Activated CD8-positive, alpha-beta memory T cell treated with anti-CD3 and anti-CD28 coated beads, Interleukin-2, amount 50 U/mL, for 24 hours (primary cell): ENCODE data around the gene CHRNA3.
A peak's percentile ranks its signal among the peaks of the same experiment; 100 is the strongest.

ENCODE experiments used
- DNase-seq: peaks from one replicate; pipeline ENCODE4 v3.0.0-alpha.2; 2020; ENCODE audit errors: extremely low read depth

Gene CHRNA3

DNA sequence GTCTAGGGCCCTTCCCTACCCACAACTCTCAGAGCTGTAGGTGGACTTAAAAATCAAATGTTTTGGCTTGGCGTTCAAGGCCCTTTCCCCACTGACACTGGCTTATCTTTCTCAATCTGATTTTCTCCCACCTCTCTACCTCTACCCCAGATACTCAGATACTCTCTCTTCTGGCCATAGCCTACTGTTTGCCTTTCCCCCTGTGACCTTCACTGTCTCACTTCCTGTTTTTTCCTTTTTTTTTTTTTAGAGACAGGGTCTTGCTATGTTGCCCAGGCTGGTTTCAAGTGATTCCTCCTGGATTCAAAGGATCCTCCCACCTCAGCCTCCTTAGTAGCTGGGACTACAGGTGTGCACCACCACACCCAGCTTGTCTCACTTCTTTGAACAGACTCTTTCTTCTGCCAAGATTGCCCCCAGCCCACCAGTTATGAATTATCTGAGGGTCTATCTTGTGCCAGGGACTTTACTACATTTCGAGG, 15.6 kb upstream of the CHRNA3 start:
- no peak for DNase-seq

DNA sequence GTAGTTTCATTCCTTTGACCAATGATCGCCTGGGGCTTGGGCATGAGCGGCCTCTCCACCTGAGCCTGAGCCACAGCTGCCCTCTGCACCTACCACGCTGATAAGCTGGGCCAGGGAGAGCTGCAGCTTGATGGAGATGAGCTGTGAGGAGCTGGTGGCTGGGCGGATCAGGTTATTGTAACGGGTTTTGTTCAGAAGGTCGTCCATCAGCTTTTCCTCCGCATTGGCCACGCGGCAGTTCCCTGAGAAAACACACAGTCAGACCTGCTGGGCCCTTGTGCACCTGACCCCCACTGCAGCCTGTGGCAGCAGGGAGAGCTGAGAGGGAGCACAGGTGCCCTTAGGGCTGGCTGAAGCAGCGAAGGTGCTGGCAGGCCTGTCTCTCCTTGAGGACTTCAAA, 14.6 kb upstream of the CHRNA3 start:
- DNase-seq: no peak

DNA sequence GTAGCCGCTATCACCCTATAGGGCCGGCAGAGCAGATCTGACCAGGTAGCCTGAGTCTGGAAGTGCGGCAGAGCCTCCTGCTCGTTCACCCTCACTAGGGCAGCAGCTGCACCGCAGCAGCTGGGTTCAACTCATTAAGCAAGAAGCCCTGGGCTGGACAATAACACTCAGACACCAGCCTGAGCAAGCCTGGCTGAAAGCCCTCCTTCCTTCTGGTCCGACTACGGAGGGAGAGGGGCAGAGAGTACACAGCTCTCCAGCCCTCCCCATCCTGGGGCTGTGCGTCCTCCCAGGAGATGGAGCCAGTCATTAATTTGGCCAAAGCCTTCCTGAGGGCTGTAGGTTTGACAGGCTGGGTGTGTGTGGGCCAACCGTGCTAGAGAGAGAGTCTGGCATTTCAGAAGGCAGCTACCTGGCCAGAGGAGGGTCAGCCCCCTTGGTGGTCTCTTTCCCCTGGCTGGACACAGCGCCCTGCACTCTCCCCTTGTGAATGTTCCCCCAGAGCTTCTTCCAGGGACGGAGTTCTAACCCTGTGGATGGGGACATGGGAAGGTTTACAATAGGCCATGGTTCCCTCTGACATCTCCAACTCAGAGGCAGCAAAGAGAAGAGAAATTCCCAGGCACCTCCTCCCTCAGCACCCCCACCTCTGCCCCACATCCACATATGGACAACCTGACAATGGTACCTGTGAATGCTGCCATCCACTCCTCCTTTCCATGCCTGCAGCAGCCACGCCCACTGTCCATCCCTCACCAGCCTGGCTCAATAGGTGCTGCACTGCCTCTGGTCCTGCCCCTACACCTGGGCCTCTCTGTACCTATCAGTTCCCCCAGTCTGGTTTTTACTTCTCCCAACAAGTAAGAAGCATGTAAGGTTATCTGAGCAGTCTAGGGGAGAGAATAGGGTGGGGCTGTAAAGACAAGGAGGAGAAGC, 13.7 kb upstream of the CHRNA3 start:
- no peak for DNase-seq

DNA sequence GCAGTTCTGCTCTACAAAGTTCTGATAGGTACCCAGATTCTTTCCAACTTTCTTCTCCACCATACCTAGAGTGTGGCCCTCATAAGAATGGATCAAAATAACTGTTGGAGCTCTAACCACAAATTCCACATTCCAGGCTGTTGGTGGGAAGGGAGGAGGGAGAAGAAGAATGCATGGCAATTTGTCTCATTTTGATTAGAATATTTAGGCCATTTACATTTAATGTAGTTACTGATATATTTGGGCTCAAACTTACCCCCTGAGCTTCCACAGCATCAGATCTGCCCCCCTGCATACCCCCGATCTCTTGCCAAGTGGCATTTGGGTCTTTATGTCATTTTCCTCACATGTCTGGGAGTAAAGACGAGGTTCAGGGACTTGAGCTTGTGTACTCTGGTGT, 12.6 kb upstream of the CHRNA3 start:
- DNase-seq: no peak

DNA sequence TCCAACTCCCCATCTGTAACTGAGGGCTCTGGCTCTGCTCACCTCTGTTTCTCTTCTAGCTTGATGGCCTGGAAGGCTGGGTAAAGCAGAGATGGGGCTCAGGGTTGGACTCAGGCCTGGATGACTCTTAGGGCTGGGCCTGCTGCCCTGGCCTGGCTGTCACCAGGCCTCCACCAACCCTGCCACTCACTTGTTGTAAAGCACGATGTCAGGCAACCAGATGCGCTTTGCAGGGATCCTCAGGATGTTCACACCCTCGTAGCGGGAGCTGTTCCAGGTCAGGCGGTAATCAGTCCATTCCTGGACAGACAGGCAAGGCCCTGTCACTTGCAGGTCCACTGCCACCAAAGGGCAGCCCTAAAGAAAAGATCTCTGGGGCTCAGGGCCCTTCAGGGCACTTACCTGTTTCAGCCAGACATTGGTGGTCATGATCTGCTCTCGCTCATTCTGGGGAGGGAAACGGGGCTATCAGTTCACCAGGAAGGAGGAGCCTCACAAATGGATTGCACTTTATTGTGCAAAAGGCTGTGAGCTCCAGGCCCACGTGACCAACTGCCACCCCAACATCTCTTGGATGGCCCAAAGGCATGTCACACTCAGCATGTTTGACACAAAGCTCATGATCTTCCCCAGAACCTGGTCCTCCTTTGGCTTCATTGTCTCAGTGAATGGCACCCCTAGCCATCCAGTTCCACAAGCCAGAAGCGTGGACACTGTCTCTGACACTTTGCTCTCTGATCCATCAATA, 10.3 kb upstream of the CHRNA3 start:
- no peak for DNase-seq

DNA sequence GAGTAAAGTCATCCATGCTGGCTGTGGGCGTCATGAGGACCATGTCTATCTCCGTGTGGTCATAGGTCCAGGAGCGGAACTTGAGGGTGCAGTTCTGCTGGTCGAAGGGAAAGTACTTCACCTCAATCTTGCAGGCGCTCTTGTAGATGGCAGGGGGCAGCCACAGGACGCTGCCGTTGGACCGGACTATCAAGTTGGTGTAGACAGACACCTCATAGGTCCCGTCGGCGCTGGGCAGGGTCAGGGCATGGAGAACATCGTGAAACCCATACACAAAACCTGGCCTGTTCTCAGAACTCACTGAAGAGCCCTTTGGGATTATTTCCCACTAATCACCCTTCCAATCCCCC, 8.9 kb upstream of the CHRNA3 start:
- DNase-seq: no peak

DNA sequence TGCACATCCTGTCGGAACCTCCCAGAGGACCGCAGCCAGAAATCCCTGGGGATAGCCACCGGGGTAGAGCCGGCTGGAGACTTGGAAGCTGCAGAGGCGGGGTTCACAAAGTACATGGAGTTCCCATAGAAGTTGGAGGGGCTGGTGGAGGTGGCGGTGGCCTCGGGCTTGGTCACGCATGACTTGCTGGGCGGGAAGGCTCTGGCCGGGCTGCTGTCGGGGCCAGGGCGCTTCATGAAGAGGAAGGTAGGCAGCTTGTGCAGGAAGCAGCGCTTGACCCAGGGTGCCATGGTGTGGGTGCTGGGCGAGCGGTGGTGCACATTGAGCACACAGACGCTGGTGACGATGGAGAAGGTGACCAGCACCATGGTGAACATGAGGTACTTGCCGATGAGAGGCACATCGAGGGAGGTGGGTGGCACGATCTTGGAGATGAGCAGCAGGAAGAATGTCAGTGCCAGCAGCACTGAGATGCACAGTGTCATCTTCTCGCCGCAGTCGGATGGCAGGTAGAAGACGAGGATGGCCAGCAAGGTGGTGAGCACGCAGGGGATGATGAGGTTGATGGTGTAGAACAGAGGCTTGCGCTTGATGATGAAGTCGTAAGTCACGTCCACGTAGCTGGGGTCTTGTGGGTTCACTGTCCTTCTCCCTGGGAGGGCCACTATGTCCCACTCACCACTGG, 8.4 kb upstream of the CHRNA3 start:
- no peak for DNase-seq

DNA sequence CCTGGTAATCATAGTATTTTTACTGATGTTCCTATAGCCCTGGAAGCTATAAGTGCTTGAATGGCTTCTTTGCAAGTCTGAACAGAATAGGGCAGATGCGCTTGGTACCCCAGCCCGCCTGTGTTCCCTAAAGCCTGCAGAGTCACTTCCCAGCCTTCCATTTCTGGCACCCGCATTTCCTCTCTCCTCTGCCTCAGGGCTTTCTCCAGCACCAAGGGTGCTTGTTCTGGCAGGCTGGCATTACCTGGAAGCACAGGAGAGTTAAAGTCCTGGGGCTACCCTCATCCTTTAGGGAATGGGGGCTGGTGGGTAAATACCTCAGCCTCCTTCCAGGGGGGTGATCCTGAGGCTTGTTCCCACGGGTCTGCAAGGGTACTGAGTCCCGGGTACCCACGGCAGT, 7.4 kb upstream of the CHRNA3 start:
- no peak for DNase-seq

DNA sequence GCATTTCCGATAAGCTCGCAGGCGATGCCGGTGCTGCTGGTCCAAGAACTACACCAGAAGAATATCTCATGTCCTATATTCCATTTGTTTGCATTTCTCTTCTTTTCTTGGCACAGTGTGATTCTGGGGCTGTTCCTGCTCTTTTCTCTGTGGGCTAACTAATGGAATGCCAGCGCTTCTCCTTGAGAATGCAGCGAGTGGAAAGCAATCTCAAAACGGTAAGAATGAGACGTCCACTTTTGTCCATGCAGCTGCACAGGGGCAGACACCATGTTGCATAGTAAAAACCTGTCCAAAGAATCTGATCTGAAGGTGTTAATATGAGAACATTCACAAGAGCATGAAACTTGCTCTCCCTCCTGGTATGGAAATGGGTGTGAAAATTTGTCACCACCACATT, 6.6 kb upstream of the CHRNA3 start:
- no peak for DNase-seq

DNA sequence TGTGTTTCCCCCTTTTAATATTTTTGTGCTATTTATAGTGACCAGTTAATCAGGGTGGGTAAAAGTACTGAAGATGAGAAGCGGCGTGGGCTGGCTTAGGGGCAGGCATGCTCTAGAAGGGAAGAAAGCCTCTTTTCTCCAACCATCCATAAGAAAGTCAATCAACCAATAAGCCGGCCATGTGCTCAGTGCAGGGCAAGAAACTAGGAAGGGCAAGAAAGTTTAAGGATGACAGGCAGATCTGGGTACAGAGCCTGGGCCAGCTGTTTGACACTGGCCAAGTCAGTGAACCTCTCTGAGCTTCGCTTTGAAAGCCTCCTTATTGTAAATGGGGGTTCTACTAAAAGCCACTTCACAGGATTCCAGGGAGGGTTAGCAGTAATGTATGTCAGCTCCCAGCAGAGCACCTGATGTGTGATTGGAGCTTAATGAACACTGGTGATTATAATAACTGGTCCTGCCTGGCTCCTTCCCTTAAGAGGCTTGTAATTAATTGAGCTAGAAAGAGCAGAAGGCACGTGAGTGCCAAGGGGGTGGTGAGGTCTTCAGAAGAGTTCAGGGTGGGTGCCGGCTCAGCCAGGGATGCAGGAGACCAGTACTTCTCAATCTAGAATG, 5.7 kb upstream of the CHRNA3 start:
- no peak for DNase-seq

DNA sequence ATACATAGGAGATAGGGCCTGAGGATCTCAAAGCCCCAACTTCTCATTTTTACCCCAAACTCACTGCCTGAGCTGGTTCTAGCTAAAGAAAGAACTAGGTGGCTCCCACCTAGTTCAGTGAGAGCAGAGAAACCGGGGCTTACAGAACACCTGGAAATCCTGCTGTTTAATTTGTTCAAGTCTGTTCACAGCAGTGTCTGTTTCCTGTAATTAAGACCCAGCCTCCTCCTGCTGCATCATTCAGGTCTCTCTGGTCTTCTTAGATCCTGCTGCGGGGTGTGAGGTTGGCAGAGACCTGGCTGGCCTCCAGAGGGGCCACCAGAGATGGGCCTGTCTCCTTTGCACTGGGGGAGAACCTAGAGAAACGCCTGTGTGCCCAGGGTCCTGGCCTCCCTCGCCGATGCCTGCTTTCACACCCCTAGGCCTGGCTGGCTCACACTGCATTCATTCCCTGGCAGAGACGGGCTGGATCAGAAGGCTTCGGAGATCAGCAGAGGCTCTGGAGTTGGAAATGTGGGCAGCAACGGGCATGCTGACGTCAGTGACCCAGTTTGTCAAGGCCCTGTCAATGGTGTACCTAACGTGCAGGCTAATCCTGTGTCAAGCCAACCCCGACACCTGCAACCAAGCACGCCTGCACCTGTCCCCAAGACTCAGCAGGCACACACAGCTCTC, 4.9 kb upstream of the CHRNA3 start:
- no peak for DNase-seq

DNA sequence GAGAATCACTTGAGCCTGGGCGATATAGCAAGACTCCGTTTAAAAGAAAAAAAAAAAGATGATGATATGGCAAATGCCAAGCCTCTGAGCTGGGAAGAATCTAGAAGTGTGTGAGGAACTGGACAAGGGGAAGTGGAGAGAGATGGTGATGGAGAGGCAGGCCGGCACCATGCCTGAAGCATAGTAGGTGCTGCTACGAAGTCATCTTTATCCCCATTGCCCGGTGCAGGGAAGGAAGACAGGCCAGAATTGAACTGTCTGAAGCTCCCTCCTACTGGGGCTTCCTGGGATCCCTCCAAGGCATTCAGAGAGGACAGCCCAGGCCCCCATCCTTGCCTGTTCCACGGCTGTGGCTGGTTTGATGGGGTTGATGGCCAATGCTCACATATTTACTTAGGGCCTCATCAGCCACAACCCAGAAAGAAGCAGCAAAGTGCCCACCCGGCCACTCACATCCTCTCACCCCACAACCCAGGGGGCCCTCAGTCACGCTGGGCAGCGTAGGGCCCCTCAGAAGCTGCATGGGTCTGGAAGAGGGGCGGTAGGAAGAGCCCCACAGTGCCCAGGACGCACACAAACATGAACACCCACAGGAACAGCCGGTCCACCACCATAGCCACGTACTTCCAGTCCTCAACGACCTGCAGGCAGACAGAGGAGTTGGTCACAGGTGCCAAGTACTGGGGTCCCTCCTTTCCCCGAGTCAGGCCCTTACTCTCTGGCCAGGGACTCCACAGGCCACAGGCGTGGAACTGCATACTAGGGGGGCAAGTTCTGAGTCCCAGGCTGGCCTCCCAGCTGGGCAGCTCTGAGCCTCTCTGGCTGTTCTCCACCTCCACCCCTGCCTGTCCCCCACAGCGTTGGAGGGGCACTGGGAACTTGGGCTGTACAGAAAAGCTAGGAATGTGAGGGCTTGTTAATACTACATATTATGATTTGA, 4.1 kb upstream of the CHRNA3 start:
- DNase-seq: no peak

DNA sequence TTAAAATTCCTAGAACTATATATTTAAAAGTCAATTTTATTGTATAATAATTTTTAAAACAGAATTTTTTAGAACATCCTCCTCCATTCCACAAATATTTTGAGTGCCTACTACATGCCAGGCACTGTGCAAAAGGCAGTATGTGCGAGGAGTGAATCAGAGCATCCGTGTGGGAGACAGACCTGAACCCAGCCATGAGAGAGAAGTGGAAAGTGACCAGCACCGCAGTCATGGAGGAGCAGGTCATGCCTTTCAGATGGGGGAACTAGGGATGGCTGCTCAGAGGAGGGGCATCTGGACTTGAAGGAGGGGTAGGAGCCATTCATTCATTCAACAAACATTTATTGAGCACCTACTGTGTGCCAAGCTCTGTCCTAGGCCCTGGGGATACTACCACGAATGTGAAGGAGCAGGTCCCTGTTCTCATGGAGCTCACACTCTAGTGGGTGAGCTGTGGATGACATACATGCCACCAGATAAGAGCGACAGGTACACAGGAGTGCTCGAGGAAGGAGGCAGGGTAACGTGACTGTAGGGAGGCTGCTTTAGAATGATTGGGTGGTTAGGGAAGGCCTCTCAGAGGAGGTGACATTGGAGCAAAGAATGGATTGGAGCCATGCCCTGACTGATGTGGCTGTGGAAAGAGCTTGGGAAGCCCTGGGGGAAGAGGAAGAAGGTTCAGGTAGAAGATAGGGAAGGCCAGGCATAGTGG, 3.1 kb upstream of the CHRNA3 start:
- no peak for DNase-seq

DNA sequence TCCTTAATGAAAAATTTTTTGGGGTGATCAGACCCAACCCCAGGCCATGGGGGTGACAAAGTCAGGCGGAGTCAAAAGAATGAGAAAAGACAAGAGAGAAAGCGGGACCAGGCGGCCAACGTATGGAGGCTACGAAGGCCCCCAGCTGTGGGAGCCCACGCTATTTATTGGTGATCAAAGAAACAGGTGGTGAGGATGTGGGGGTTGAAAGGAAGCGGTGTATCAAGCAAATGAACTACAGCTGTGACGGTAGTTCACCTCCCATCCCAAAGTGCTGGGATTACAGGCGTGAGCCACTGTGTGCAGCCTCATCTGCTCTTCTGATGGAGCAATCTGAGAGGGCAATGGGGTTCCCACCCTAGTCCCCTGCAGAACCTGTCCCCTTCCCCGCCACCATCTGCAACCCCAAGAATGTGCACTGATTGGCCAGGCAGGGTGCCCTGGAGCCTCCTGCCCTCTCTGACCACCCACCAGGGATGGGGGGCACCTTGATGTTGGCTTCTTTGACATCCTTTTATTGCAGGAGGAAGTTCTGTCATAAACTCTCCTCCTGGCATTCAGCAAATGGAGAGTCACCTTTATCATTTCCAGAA, 1.1 kb upstream of the CHRNA3 start:
- no peak for DNase-seq

DNA sequence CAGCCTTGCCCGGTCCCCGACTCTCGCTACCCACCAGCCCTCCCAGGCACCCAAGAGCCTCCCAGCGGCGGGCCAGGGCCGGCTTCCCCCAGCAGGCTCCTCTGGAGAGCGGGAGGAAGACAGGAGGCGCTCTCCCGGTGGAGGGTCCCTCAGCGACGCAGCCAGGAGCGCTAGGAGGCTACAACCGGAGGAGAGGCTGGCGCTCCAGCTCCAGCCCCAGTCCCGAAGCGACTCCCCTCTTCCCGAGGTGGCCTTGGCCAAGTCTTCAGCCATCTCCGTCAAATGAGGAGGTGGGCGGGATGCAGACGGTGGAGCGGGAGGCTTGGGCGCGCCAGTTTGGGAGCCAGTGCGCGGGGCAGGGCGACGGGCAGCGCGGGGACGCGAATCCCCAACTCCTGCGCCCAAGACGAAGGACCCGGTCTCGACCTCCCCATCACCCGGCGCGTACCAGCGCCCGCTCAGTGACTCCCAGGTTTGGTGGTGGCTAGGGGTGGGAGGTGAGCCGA, 722 bp downstream of the CHRNA3 start:
- DNase-seq: no peak

DNA sequence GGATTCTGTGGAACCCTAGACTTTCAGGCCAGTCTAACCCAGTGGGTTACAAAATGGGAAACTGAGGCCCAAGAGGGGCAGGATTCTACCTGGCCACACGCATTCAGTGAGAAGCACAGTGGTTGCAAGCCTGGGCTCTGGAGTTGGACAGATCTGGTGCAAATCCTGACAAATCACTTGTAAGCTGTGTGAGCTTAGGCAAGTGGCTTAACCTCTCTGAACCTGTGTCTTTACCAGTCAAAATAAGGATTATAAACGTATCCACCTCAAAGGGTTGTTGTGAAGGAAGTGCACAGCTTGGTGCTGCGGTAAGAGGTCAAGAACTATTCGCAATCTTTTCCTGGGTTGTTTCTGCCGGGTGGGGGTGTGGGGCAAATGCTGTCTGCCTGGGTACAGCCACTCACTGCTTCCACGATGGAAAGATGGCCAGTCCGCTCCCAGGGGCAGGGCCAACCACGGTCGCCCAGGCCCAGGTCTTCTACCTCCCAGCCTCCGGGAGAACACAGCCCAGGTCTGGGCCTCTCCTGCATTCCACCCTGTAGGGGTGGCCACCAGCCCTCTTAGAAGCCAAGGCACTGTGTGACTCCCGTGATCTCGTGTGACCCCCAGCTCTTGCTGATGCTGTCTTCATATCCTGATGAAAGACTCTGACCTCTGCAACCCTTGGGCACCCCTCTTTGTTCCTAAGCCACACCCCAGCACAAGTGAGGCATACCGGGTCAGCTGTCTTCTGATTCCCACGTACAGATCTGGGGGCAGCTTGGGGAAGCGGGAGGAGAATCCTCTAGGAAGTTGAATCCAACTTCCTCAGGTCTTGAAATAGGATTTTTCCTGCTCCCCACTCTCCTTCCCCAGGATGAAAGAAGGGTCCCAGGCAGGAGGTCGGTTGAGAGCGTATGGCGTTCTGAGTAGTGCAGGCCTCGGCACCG, 1.5 kb downstream of the CHRNA3 start:
- DNase-seq: no peak

DNA sequence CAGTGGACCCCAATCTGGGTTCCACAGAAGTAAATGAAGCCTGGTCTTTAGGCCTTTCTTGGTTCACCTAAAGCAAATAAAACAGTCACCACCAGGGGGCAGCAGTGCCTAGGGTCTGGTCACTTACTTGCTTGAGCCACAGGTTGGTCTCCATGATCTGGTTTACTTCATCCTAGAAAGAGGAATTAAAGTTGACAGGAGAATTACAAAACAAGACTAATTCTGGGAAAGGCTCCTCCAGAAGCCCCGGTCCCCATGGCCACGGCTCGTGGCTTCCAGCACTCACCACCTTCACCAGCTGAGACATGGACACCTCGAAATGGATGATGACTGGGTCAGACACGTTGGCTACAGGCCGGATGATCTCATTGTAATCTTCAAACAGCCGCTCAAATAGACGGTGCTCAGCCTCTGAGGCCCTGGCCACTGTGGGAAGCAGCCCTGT, 2.3 kb downstream of the CHRNA3 start:
- peak; percentile 62 for DNase-seq

DNA sequence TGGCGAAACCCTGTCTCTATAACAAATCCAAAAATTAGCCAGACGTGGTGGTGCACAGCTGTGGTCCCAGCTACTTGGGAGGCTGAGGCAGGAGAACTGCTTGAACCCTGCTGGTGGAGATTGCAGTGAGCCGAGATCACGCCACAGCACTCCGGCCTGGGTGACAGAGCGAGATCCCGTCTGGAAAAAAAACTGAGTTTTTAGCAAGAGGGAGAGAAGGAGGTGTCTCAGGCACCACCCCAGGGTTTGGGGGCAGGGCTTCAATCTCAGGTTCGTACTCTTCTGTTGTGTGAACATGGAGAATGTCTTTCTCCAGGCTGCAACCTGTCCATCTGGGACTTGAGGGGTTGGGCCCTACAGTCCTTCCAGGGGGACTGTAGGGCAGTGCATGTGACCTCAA, 2.7 kb downstream of the CHRNA3 start:
- DNase-seq: no peak
